Suprapubic skin (tissue), 4 donors: ENCODE measurements around the gene LMNTD2. TPM values are rescaled to one million over a fixed set of nuclear protein-coding genes. Genes with fewer than 3 reads are reported as not detected.

Experiments
- DNase-seq, 2 donors: peaks; one replicate each; pipeline ENCODE4 v3.0.0-alpha.2; 2019; ENCODE audit warnings: low spot score in 2 of 2
- H3K27ac ChIP-seq: fragments of 200-600 bp; sonication (generic); one replicate; pipeline ENCODE4 v1.5.1; 2019
- H3K27me3 ChIP-seq: fragments of 200-600 bp; sonication (generic); one replicate; pipeline ENCODE4 v1.5.1; 2019
- H3K36me3 ChIP-seq: fragments of 200-600 bp; sonication (generic); one replicate; pipeline ENCODE4 v1.5.1; 2019
- H3K4me1 ChIP-seq: fragments of 200-600 bp; sonication (generic); one replicate; pipeline ENCODE4 v1.5.1; 2019
- H3K4me3 ChIP-seq: fragments of 200-600 bp; sonication (generic); one replicate; pipeline ENCODE4 v1.5.1; 2019; ENCODE audit warnings: mild to moderate bottlenecking
- H3K9me3 ChIP-seq: fragments of 200-600 bp; sonication (generic); one replicate; pipeline ENCODE4 v1.5.1; 2019
- CTCF ChIP-seq, 2 donors: fragments of 200-600 bp in 1 of 2; fragments of 450-650 bp in 1 of 2; sonication (generic) in 1 of 2; IDR thresholded peaks; one replicate each; pipeline ENCODE4 v1.5.1; 2016 to 2019; ENCODE audit warnings: antibody characterized with exemption in 2 of 2, mild to moderate bottlenecking in 1 of 2, moderate library complexity in 1 of 2
- EP300 ChIP-seq: sonication (generic); formaldehyde crosslinking; IDR thresholded peaks from one replicate; pipeline ENCODE4 v1.6.1; 2017; ENCODE audit warnings: antibody characterized with exemption
- POLR2A ChIP-seq, 2 donors: fragments of 450-650 bp; IDR thresholded peaks; one replicate each; pipeline ENCODE4 v1.6.1; 2017; ENCODE audit warnings: antibody characterized with exemption in 2 of 2, mild to moderate bottlenecking in 2 of 2, moderate library complexity in 2 of 2
- POLR2AphosphoS5 ChIP-seq, 3 donors: sonication (generic); formaldehyde crosslinking; IDR thresholded peaks; one replicate each; pipeline ENCODE4 v1.6.1; 2017; ENCODE audit warnings: antibody characterized with exemption in 3 of 3
- WGBS: methylation state at CpG from one replicate; pipeline ENCODE4 v1.1.5; 2018; 5-methylcytosine and 5-hydroxymethylcytosine counted together
- total RNA-seq, 4 donors: library from RNA; depleted of rRNA; stranded (reverse); fragments of >200 nt; gene quantifications; one replicate each; pipeline ENCODE4 v1.1.0, GENCODE V29; 2016

The LMNTD2 gene
- total RNA-seq, 4 donors from 2014 or later, result 6.3 to 17.8 (median 8.7) TPM

GRCh38 chr11:534396-535209, 25.9 kb downstream of the LMNTD2 start:
- WGBS, result 73% methylated on average over 3 of the region's 66 CpGs
- TF ChIP-seq EP300 (no peak), POLR2AphosphoS5 (IDR thresholded peaks at IDR 0.05) (peak in 2 of 3 donors; percentile 89 to 92)
- Histone ChIP-seq H3K27ac (peak overlapping the region; percentile 96), H3K4me3 (peak overlapping the region; percentile 91), H3K27me3 (no peaks in the 10 kb centered on the region), H3K4me1 (peaks cover 52% of the 10 kb centered on the region), H3K36me3 (peaks cover 31% of the 10 kb centered on the region), H3K9me3 (no peaks in the 10 kb centered on the region)
- DNase-seq, result peak; percentile 85 to 88

- H3K36me3 ChIP-seq, result peaks cover 31% of the 10 kb centered on the region
- DNase-seq, result peak; percentile 69 to 80
- TF ChIP-seq POLR2AphosphoS5 (IDR thresholded peaks at IDR 0.05), result no peak
- H3K4me1 ChIP-seq, result peaks cover 52% of the 10 kb centered on the region
- H3K9me3 ChIP-seq, result no peaks in the 10 kb centered on the region
- WGBS, result 78% methylated on average over 18 of the region's 37 CpGs
- peak overlapping the region; percentile 20 for H3K27ac ChIP-seq
- H3K27me3 ChIP-seq, result no peaks in the 10 kb centered on the region
- peak overlapping the region; percentile 91 for H3K4me3 ChIP-seq
These were observed 26.7 kb downstream of the LMNTD2 start for GRCh38 chr11:533586-534395.

- no peak overlapping the region for H3K27ac ChIP-seq
- H3K27me3 ChIP-seq, result no peaks in the 10 kb centered on the region
- peaks cover 31% of the 10 kb centered on the region for H3K36me3 ChIP-seq
- H3K4me3 ChIP-seq, result peak overlapping the region; percentile 91
- H3K4me1 ChIP-seq, result peaks cover 52% of the 10 kb centered on the region
- DNase-seq, result peak; percentile 71 to 79
- WGBS, result 62% methylated on average over 14 of the region's 33 CpGs
- no peaks in the 10 kb centered on the region for H3K9me3 ChIP-seq
- no peak for TF ChIP-seq EP300
- TF ChIP-seq POLR2A (IDR thresholded peaks at IDR 0.05), result no peak
- no peak for TF ChIP-seq POLR2AphosphoS5 (IDR thresholded peaks at IDR 0.05)
- no peak for TF ChIP-seq CTCF (IDR thresholded peaks at IDR 0.05)
These were observed 27.5 kb downstream of the LMNTD2 start for GRCh38 chr11:532986-533585.

- DNase-seq, result peak in 1 of 2 donors; percentile 79
- no peak for TF ChIP-seq EP300
- no peak for TF ChIP-seq POLR2AphosphoS5 (IDR thresholded peaks at IDR 0.05)
- TF ChIP-seq POLR2A (IDR thresholded peaks at IDR 0.05), result no peak
- TF ChIP-seq CTCF (IDR thresholded peaks at IDR 0.05), result no peak
- 66% methylated on average over 7 of the region's 23 CpGs for WGBS
- peaks cover 47% of the 10 kb centered on the region for H3K4me1 ChIP-seq
- H3K27ac ChIP-seq, result no peak overlapping the region
- no peak overlapping the region for H3K4me3 ChIP-seq
- H3K9me3 ChIP-seq, result no peaks in the 10 kb centered on the region
- peaks cover 31% of the 10 kb centered on the region for H3K36me3 ChIP-seq
- no peaks in the 10 kb centered on the region for H3K27me3 ChIP-seq
These were observed 28.0 kb downstream of the LMNTD2 start for GRCh38 chr11:532527-532985.

- no peak for TF ChIP-seq POLR2A (IDR thresholded peaks at IDR 0.05)
- Histone ChIP-seq H3K36me3 (peaks cover 31% of the 10 kb centered on the region), H3K9me3 (no peaks in the 10 kb centered on the region), H3K27me3 (no peaks in the 10 kb centered on the region), H3K4me1 (peaks cover 42% of the 10 kb centered on the region), H3K27ac (no peak overlapping the region), H3K4me3 (no peak overlapping the region)
- 91% methylated on average over 8 of the region's 18 CpGs for WGBS
- no peak for DNase-seq
These were observed 28.5 kb downstream of the LMNTD2 start for GRCh38 chr11:531919-532526.

- peak; percentile 64 to 74 for DNase-seq
- no peak for TF ChIP-seq POLR2A (IDR thresholded peaks at IDR 0.05)
- no peak for TF ChIP-seq CTCF (IDR thresholded peaks at IDR 0.05)
- no peak for TF ChIP-seq EP300
- no peak for TF ChIP-seq POLR2AphosphoS5 (IDR thresholded peaks at IDR 0.05)
- H3K27ac ChIP-seq, result no peak overlapping the region
These were observed 29.3 kb downstream of the LMNTD2 start for GRCh38 chr11:530960-531831.

More at GRCh38 chr11:530960-531831, 29.3 kb downstream of the LMNTD2 start:
- Histone ChIP-seq H3K27me3 (no peaks in the 10 kb centered on the region), H3K36me3 (peaks cover 31% of the 10 kb centered on the region), H3K4me3 (no peak overlapping the region), H3K9me3 (no peaks in the 10 kb centered on the region), H3K4me1 (peaks cover 34% of the 10 kb centered on the region)
- WGBS, result 86% methylated on average over 17 of the region's 28 CpGs
